ENCODE measurements around the gene MPND.

GRCh38 chr19:4373013-4373367, 29.6 kb downstream of the MPND start:
- TF ChIP-seq CTCF (IDR thresholded peaks at IDR 0.05) (no peak), POLR2AphosphoS5 (IDR thresholded peaks at IDR 0.05) (no peak)
